HG03045 (cell line): ENCODE measurements around the gene WDPCP.
"Not testable (repeated sequence)": the region's sequence is repeated elsewhere in the genome, so short reads cannot be mapped to it uniquely, and the experiment has no call there.

Source experiments
- ATAC-seq: cut with Tn5 transposase; IDR thresholded peaks from one replicate; pipeline ENCODE4 v1.9.1; 2021; ENCODE audit warnings: mild to moderate bottlenecking, moderate library complexity; ENCODE audit not compliant: unreplicated experiment

The WDPCP gene

GRCh38 chr2:63590626-63591408, 2.5 kb upstream of the WDPCP start:
- no peak for ATAC-seq

DNA sequence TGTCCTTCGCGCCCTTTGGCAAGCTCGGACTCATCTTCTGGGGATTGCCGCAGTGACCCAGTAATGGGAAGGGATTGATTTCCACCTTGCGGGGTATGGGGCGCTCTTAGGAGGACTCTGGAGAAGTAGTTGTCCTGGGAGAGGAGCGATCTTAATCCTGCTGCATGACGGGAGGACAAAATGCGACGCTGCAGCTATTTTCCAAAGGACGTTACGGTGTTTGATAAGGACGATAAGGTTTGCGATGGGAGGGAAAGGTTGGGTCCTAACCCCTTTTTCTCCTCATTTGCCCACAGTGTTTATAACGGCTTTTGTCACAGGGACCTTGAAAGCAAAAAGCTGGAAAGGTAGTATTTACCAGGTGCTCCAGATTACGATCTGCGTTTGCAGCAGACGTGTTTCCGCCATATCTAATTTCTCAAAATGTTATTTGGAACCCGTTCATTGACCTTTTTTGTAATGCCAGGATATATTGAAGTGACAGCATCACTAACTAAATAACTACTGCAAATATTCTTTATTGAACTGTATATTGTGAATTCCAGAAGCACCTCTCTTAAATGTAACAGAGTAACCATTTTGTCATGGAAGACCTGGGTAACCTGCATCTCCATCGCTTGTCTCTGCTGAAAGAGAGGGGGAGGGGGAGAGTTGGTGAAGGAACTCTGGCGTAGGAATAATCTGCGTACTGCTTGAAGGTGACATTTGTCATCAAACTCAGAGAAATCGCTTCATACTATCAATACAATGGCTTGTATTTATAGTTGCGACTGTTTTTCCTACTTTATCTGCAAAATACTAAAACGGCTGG, 1.1 kb upstream of the WDPCP start:
- peak; percentile 14 for ATAC-seq

DNA sequence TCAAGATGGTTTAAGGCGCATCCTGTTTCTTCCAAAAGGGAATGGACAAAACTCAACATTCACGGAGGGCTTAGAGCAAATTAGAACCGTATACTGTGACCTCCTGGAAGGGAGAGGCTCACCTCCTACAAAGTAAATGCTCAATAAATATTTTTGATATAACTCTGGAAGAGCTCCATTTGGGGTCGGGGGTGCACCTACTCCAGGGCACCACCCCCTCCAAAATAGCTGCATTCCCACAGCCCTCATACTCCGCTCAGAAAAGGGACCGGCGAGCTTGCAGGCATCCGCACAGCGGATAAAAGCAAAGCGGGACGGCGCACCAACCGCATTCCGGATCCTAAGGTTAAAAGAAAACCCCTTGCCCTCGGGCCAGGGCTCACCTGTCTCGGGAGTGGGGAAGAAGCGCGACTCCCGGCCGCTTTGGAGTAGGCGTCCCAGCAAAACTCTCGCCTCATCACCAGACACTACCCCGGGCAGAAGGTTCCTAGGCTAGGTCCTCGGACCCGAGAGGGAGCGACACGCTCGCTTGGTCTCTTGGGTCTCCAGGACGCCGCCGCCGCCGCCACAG, 378 bp downstream of the WDPCP start:
- peak; percentile 0 for ATAC-seq

DNA sequence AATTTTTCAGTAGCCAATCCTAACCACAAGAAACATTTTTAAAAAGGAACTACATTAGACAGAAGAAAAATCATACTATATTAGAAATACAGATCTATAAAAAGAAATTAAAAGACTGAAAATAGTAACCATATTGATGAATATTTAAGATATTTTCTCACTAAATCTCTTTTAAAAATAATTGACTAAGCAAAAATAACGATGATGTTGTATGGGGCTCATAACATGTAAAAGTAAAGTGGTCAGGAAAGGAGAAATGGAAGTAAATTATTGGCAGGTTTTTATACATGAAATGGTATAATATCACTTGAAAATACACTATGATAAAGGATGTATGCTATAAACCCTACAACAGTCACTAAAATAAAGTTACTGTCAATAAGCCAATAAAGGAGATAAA, 5.4 kb downstream of the WDPCP start:
- ATAC-seq: no peak

DNA sequence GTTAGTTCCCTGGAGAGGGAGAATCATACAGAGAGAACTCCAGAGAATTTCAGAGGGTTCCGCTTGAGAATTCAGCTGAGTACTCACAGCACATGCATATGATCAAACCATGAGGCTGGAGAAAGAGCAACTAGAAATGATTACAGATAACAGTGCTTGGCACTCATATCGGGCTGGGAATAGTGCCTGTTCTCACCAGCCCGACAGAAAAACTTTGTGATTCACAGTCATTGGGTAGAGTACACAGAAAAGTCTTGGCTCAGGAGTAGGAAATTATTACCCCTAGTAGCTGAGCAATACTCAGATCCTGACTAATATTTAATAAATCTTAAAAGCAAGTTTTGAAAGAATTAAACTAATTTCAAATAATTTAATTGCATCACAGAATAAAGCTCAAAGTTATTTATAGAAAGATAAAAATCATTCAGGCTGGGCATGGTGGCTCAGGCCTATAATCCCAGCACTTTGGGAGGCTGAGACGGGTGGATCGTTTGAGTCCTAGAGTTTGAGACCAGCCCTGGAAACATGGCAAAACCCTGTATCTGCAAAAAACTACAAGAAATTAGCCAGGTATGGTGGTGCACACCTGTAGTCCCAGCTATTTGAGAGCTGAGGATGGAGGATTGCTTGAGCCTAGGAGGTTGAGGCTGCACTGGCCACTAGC, 6.8 kb downstream of the WDPCP start:
- no peak for ATAC-seq

DNA sequence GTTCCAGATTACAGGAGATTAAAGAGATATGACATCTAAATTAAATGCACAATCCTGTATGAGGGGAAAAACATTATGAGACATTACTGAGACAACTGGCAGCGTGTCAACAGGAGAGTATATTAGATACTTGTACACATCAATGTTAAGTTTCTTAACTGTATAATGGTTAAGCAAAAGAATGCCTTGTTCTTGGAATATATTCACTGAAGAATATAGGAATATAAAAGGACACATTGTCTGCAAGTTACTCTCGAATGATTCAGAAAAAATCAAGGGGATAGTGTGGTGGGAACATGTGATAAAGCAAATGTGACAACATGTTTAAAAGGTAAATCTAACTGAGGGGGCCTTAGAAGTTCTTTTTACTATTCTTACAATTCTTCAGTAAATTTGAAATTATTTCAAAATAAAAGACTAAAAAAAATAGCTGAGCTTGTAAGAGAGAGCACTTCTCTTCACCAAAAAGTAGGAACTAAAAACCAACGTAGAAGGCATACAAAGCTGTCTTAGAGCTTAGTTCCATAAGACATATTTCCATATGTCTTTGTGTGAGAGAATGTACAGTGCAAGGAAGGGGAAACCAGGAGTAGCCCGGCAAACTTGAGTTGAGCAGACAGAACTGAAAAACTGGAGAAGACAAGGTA, 7.5 kb downstream of the WDPCP start:
- no peak for ATAC-seq

GRCh38 chr2:63578767-63579166, 9.5 kb downstream of the WDPCP start:
- no peak for ATAC-seq

DNA sequence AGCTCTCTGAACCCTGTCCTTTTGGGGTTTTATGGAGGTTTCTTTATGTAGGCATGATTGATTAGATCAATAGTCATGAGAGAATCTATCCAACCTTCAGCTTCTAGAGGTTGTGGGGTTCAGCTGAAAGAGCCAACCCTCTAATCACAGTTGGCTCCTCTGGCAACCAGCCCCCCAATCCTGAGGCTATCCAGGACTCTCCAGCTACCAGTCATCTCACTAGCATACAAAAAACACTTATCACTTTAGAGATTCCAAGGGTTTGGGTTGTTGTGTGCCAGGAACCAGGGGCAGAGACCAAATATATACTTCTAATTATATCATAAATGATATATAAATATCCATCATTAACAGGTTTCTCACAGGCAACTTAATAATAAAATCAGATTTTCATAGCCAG, 11.7 kb downstream of the WDPCP start:
- ATAC-seq: no peak

- not testable (repeated sequence) for ATAC-seq
Observed at GRCh38 chr2:63573726-63574345, 14.4 kb downstream of the WDPCP start.

DNA sequence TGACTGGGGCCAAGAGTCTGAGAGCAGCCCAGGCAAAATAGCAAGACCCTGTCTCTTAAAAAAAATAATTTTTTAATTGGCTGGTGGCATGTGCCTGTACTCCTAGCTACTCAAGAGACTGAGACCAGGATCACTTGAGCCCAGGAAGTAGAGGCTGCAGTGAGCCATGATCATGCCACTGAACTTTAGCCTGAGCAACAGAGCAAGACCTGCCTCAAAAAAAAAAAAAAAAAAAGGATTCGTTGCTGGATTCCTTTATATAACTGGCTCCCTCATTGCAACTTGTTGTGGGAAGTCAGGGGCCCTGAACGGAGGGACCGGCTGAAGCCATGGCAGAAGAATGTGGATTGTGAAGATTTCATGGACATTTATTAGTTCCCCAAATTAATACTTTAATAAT, 15.3 kb downstream of the WDPCP start:
- not testable (repeated sequence) for ATAC-seq

GRCh38 chr2:63572001-63572400, 16.3 kb downstream of the WDPCP start:
- ATAC-seq: no peak

DNA sequence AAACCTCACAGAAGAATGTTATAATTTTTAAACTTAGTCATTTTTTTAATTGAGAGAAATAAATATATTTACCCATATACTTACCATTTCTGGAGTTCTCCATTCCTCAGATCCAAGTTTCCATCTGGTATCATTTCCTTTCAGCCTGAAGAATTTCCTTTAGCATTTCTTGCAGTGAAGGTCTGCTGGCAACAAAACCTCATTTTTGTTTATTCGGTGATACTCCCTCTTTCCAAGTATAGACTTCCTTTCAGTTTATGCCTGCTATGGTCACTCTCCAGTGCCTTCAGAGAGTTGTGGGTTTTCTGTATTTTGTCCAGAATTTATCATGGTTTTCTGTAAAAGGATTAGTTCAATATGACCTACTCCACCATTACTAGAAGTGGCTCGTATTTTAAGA, 17.0 kb downstream of the WDPCP start:
- no peak for ATAC-seq

DNA sequence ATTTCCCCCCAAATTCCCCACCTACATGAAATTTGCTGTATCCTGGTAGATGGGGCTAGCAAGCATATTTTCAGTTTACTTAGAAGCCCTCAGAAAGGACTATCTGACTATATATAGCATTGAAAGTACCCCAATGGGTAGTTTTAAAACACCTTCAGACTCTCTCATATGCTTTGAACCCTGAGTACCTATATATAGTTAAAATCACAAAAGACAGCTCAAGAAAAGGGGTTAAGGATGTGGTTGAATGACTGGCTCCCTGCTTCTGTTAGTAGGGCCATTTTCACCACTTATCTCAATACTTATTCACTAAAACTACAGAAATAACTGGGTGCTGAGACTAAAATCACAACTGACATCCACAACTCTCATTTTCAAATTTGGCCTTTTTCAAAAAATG, 18.5 kb downstream of the WDPCP start:
- no peak for ATAC-seq

GRCh38 chr2:63562751-63563150, 25.5 kb downstream of the WDPCP start:
- no peak for ATAC-seq

- ATAC-seq: not testable (repeated sequence)
Observed at GRCh38 chr2:63558922-63559321, 29.4 kb downstream of the WDPCP start.

- not testable (repeated sequence) for ATAC-seq
Observed at GRCh38 chr2:63557819-63558218, 30.5 kb downstream of the WDPCP start.

GRCh38 chr2:63555931-63556330, 32.3 kb downstream of the WDPCP start:
- ATAC-seq: no peak

- no peak for ATAC-seq
Observed at GRCh38 chr2:63555299-63555698, 33.0 kb downstream of the WDPCP start.

- ATAC-seq: no peak
Observed at GRCh38 chr2:63553049-63553448, 35.2 kb downstream of the WDPCP start.

DNA sequence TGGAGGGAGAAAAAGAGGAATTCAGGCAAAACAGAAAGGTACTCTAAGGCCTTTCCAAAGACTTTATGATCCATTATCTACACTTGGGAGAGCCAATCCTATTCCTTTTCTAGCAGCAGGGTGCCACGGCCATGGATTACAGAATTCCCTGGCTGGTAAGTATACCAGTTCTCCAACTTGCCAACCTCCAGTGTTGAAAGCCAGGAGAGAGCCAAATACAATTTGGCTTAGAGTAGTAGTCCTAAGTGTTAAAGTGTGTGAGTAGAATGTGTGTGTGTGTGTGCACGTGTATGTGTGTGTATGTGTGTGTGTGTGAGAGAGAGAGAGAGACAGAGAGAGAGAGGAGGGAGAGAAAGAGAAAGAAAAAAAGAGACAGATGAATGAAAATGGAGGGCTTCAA, 43.3 kb downstream of the WDPCP start:
- no peak for ATAC-seq
